ENCODE measurements around the gene IRF1. TPM values are rescaled to one million over a fixed set of nuclear protein-coding genes. Genes with fewer than 3 reads are reported as not detected.
"Not testable (repeated sequence)": the region's sequence is repeated elsewhere in the genome, so short reads cannot be mapped to it uniquely, and the experiment has no call there.

Gene IRF1
- total RNA-seq, 4 donors from 2014 or later = 20.6 to 289 (median 29.6) TPM

- no peak for DNase-seq (ENCODE audit: extremely low spot score)
- TF ChIP-seq POLR2A (IDR thresholded peaks at IDR 0.05; ENCODE audit: low read depth) (no peak), POLR2AphosphoS5 (IDR thresholded peaks at IDR 0.05) (no peak), EP300 (IDR thresholded peaks at IDR 0.05) (no peak)
- TF ChIP-seq, protein P1, sequence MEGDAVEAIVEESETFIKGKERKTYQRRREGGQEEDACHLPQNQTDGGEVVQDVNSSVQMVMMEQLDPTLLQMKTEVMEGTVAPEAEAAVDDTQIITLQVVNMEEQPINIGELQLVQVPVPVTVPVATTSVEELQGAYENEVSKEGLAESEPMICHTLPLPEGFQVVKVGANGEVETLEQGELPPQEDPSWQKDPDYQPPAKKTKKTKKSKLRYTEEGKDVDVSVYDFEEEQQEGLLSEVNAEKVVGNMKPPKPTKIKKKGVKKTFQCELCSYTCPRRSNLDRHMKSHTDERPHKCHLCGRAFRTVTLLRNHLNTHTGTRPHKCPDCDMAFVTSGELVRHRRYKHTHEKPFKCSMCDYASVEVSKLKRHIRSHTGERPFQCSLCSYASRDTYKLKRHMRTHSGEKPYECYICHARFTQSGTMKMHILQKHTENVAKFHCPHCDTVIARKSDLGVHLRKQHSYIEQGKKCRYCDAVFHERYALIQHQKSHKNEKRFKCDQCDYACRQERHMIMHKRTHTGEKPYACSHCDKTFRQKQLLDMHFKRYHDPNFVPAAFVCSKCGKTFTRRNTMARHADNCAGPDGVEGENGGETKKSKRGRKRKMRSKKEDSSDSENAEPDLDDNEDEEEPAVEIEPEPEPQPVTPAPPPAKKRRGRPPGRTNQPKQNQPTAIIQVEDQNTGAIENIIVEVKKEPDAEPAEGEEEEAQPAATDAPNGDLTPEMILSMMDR (IDR thresholded peaks at IDR 0.05) = no peak
- intact Hi-C loops (cut with DNase I) = no loop called here
- Histone ChIP-seq H3K27ac (replicated peaks in 1 of 4) (no peak overlapping the region), H3K4me3 (no peak overlapping the region), H3K36me3 (no peaks in the 10 kb centered on the region), H3K27me3 (no peaks in the 10 kb centered on the region), H3K4me1 (peaks cover 0 to 5% (median 4%) of the 10 kb centered on the region in 4 donors), H3K9me3 (peaks cover 0 to 11% (median 0%) of the 10 kb centered on the region in 4 donors)
Observed at GRCh38 chr5:132525299-132525724, 34.7 kb upstream of the IRF1 start.

DNA sequence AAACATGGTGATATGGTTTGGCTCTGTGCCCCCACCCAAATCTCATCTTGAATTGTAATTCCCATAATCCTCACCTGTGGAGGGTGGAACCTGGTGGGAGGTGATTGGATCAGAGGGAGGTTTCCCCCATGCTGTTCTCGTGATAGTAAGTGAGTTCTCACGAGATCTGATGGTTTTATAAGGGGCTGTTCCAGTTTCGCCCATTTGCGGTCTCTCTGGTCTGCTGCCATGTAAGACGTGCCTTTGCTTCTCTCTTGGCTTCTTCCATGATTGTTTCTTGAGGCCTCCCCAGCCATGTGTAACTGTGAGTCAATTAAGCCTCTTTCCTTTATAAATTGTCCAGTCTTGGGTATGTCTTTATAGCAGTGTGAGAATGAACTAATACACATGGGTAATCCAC, 34.3 kb upstream of the IRF1 start:
- H3K9me3 ChIP-seq = peaks cover 0 to 13% (median 0%) of the 10 kb centered on the region in 4 donors
- H3K4me1 ChIP-seq; H3K36me3 ChIP-seq; intact Hi-C loops (cut with DNase I); H3K27me3 ChIP-seq; DNase-seq (ENCODE audit: extremely low spot score); H3K27ac ChIP-seq (replicated peaks in 1 of 4); H3K4me3 ChIP-seq: not testable (repeated sequence)
- 87% methylated on average over 4 of the region's 5 CpGs for WGBS

DNA sequence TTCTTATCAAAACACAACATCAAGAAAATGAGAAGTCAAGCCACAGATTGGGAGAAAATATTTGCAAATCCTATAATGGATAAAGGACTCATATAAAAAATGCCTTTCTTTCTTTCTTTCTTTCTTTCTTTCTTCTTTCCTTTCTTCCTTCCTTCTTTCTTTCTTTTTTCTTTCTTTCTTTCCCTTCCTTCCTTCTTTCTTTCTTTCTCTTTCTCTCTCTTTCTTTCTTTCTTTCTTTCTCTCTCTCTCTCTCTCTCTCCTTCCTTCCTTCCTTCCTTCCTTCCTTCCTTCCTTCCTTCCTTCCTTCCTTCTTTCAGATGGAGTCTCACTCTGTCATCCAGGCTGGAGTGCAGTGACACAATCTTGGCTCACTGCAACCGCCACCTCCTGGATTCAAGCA, 31.5 kb upstream of the IRF1 start:
- H3K36me3 ChIP-seq; DNase-seq (ENCODE audit: extremely low spot score); H3K4me1 ChIP-seq; H3K27ac ChIP-seq (replicated peaks in 1 of 4); intact Hi-C loops (cut with DNase I); H3K4me3 ChIP-seq; H3K27me3 ChIP-seq: not testable (repeated sequence)
- peaks cover 0 to 13% (median 0%) of the 10 kb centered on the region in 4 donors for H3K9me3 ChIP-seq
- WGBS = 72% methylated on average over 1 of the region's 1 CpG

DNA sequence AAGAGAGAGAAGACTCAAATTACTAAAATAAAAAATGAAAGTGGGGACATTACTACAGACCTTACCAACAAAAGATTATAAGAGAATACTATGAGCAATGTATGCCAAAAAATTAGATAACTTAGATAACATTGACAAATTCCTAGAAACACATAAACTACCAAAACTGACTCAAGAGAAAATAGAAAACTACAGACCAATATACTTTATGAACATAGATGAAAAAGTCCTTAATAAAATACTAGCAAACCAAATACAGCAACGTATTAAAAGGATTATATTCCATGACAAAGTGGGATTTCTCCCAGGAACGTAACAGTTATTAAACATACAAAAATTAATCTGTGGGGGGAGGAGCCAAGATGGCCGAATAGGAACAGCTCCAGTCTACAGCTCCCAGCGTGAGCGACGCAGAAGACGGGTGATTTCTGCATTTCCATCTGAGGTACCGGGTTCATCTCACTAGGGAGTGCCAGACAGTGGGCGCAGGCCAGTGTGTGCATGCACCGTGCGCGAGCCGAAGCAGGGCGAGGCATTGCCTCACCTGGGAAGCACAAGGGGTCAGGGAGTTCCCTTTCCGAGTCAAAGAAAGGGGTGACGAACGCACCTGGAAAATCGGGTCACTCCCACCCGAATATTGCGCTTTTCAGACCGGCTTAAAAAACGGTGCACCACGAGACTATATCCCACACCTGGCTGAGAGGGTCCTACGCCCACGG, 23.2 kb upstream of the IRF1 start:
- H3K27me3 ChIP-seq = not testable (repeated sequence)

DNA sequence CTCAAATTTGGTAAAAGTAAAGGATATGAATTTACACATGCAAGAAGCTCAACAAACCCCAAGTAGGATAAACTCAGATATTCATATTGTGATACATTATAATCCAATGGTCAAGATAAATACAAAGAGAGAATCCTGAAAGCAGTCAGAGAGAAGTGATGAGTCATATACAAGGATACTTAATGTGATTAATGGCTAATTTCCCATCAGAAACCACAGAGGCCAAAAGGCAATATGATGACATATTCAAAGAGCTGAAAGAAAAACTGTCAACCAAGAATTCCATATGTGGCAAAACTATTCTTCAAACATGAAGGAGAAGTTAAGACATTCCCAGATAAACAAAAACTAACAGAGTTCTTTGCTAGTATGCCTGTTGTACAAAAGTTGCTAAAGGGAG, 19.5 kb upstream of the IRF1 start:
- intact Hi-C loops (cut with DNase I) = no loop called here
- DNase-seq (ENCODE audit: extremely low spot score) = no peak
- TF ChIP-seq, protein P1 (IDR thresholded peaks at IDR 0.05) = no peak
- TF ChIP-seq POLR2AphosphoS5 (IDR thresholded peaks at IDR 0.05) = no peak
- no peak for TF ChIP-seq EP300 (IDR thresholded peaks at IDR 0.05)
- no peak for TF ChIP-seq POLR2A (IDR thresholded peaks at IDR 0.05; ENCODE audit: low read depth)
- Histone ChIP-seq H3K4me3 (no peak overlapping the region), H3K27me3 (no peaks in the 10 kb centered on the region), H3K27ac (replicated peaks in 1 of 4) (no peak overlapping the region), H3K4me1 (peaks cover 7 to 19% (median 17%) of the 10 kb centered on the region in 4 donors), H3K36me3 (no peaks in the 10 kb centered on the region), H3K9me3 (no peaks in the 10 kb centered on the region)

More for the DNA sequence above, 23.2 kb upstream of the IRF1 start:
- H3K4me1 ChIP-seq; H3K4me3 ChIP-seq; H3K27ac ChIP-seq (replicated peaks in 1 of 4); intact Hi-C loops (cut with DNase I); DNase-seq (ENCODE audit: extremely low spot score); H3K9me3 ChIP-seq; H3K36me3 ChIP-seq: not testable (repeated sequence)
- 96% methylated on average over 21 of the region's 25 CpGs for WGBS

DNA sequence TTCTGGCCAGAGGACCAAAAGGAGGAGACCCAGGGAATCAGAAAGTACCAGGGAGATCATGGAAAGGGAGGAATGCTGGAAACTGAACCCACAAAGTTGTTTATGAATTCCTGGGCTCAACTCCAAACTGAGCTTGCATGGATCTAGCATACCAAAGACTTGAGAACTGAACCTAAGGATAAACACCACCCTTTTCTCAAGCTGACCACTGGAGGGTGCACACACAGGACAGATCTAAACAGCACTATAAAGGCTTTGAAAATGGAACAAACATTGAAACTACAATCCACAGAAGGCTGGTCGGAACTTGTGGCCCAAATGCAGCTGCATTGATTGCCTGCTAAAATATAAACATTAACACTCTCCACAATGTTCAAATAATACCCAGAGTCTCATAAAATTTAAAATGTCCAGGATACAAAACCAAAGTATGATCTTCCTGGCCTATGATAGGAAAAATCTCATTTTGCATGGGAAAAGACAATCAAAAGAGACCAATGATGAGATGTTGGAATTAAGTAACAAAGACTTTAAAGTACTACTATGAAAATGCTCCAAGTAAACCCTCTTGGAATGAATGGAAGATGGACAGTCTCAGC, 15.6 kb upstream of the IRF1 start:
- peak overlapping the region; percentile 60 to 83 (median 74) for H3K27ac ChIP-seq (replicated peaks in 1 of 4)
- H3K4me1 ChIP-seq = peaks cover 11 to 40% (median 37%) of the 10 kb centered on the region in 4 donors
- H3K36me3 ChIP-seq = no peaks in the 10 kb centered on the region
- intact Hi-C loops (cut with DNase I) = loop anchor here (10.0 kb wide), 2 partner anchors 211 to 319 kb away; partner anchors contain the start of gene SLC22A4
- WGBS = 25% methylated on average over 1 of the region's 1 CpG
- H3K27me3 ChIP-seq = no peaks in the 10 kb centered on the region
- TF ChIP-seq POLR2AphosphoS5 (IDR thresholded peaks at IDR 0.05) = no peak
- no peak for TF ChIP-seq POLR2A (IDR thresholded peaks at IDR 0.05; ENCODE audit: low read depth)
- TF ChIP-seq, protein P1 (IDR thresholded peaks at IDR 0.05) = peak; percentile 42 to 61 (median 48)
- no peak for TF ChIP-seq EP300 (IDR thresholded peaks at IDR 0.05)
- no peaks in the 10 kb centered on the region for H3K9me3 ChIP-seq
- H3K4me3 ChIP-seq = no peak overlapping the region
- DNase-seq (ENCODE audit: extremely low spot score) = peak; percentile 91
